Uterus (tissue), 2 donors: Measurements from ENCODE around the gene NHLRC4.

Source experiments
- CTCF ChIP-seq, 4 experiments: fragments of 200-600 bp in 2 of 4; fragments of 450-650 bp in 2 of 4; sonication (generic) in 2 of 4; IDR thresholded peaks; one replicate each; pipeline ENCODE4 v1.5.1; 2016 to 2019; ENCODE audit warnings: antibody characterized with exemption in 4 of 4, mild to moderate bottlenecking in 2 of 4, moderate library complexity in 1 of 4
- POLR2A ChIP-seq, 2 donors: fragments of 450-650 bp; IDR thresholded peaks; one replicate each; pipeline ENCODE4 v1.6.1; 2016; ENCODE audit warnings: antibody characterized with exemption in 2 of 2, mild to moderate bottlenecking in 1 of 2, moderate library complexity in 1 of 2

- no peak for TF ChIP-seq CTCF (IDR thresholded peaks at IDR 0.05)
- TF ChIP-seq POLR2A (IDR thresholded peaks at IDR 0.05) = no peak
Observed at GRCh38 chr16:593807-594206, 27.0 kb downstream of the NHLRC4 start.
